WTC11 (cell line): ENCODE results near the gene MBIP.

Experiments used
- CREB1 ChIP-seq: sonication (generic); formaldehyde crosslinking; IDR thresholded peaks from 2 replicates; pipeline ENCODE4 v1.8.0; 2023; ENCODE audit warnings: mild to moderate bottlenecking, missing genetic modification reagents
- FOXJ3 ChIP-seq: sonication (generic); formaldehyde crosslinking; IDR thresholded peaks from 2 replicates; pipeline ENCODE4 v1.9.0; 2021; ENCODE audit warnings: missing genetic modification reagents, mild to moderate bottlenecking, borderline replicate concordance
- TEAD1 ChIP-seq: sonication (generic); formaldehyde crosslinking; IDR thresholded peaks from 2 replicates; pipeline ENCODE4 v1.8.0; 2022; ENCODE audit warnings: mild to moderate bottlenecking, missing genetic modification reagents
- ZNF423 ChIP-seq: fragments of 250-450 bp; sonication (Bioruptor Pico); IDR thresholded peaks from 2 replicates; pipeline ENCODE4 v2.1.2; 2022; ENCODE audit warnings: mild to moderate bottlenecking, moderate library complexity
- TF ChIP-seq, protein P1 (sequence below): sonication (generic); formaldehyde crosslinking; IDR thresholded peaks from 2 replicates; pipeline ENCODE4 v1.8.1; 2023; ENCODE audit warnings: mild to moderate bottlenecking, missing genetic modification reagents, moderate library complexity
- TF ChIP-seq, protein P2 (sequence below): fragments of 200-600 bp; IDR thresholded peaks from 2 replicates; pipeline ENCODE4 v1.8.0; 2022; ENCODE audit warnings: antibody characterized with exemption
- TF ChIP-seq, protein P3 (sequence below): sonication (generic); formaldehyde crosslinking; IDR thresholded peaks from 2 replicates; pipeline ENCODE4 v1.8.0; 2022; ENCODE audit warnings: mild to moderate bottlenecking, missing genetic modification reagents
- TF ChIP-seq, protein P4 (sequence below): sonication (generic); formaldehyde crosslinking; conservative IDR thresholded peaks from 2 replicates; pipeline ENCODE4 v1.8.1; 2022; ENCODE audit warnings: mild to moderate bottlenecking, missing genetic modification reagents

DNA sequence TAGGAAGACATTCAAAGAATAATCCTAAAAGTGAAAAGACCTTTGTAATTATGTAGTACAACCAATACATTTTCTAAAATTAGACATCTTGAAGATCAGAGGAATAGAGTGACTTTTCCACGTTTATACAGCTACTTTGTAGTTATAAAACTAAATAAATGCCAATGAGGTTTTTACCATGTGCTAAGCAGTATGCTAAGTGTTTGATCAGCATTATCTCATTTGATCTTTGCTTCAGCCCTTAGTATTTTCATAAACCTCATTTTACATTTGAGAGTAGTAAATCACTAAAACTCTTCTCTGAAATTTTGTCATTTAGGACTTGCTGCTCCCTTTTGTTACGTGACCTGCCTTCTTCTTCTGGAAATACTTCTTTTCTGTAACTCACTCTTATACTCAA lies 13.6 kb downstream of the MBIP start:
- TF ChIP-seq TEAD1 (CRISPR knock-in tag) (no peak), FOXJ3 (no peak), ZNF423 (CRISPR knock-in tag) (no peak), CREB1 (no peak)
- TF ChIP-seq, protein P1, sequence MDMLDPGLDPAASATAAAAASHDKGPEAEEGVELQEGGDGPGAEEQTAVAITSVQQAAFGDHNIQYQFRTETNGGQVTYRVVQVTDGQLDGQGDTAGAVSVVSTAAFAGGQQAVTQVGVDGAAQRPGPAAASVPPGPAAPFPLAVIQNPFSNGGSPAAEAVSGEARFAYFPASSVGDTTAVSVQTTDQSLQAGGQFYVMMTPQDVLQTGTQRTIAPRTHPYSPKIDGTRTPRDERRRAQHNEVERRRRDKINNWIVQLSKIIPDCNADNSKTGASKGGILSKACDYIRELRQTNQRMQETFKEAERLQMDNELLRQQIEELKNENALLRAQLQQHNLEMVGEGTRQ (CRISPR knock-in tag): no peak
- TF ChIP-seq, protein P2, sequence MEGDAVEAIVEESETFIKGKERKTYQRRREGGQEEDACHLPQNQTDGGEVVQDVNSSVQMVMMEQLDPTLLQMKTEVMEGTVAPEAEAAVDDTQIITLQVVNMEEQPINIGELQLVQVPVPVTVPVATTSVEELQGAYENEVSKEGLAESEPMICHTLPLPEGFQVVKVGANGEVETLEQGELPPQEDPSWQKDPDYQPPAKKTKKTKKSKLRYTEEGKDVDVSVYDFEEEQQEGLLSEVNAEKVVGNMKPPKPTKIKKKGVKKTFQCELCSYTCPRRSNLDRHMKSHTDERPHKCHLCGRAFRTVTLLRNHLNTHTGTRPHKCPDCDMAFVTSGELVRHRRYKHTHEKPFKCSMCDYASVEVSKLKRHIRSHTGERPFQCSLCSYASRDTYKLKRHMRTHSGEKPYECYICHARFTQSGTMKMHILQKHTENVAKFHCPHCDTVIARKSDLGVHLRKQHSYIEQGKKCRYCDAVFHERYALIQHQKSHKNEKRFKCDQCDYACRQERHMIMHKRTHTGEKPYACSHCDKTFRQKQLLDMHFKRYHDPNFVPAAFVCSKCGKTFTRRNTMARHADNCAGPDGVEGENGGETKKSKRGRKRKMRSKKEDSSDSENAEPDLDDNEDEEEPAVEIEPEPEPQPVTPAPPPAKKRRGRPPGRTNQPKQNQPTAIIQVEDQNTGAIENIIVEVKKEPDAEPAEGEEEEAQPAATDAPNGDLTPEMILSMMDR: no peak
- TF ChIP-seq, protein P3, sequence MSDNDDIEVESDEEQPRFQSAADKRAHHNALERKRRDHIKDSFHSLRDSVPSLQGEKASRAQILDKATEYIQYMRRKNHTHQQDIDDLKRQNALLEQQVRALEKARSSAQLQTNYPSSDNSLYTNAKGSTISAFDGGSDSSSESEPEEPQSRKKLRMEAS (CRISPR knock-in tag): no peak
- TF ChIP-seq, protein P4, sequence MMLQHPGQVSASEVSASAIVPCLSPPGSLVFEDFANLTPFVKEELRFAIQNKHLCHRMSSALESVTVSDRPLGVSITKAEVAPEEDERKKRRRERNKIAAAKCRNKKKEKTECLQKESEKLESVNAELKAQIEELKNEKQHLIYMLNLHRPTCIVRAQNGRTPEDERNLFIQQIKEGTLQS: no peak
